Right kidney (tissue), 1 donor: ENCODE results near the gene ADSS1.

Source experiments
- DNase-seq: peaks from one replicate; pipeline ENCODE4 v3.0.0-alpha.2; 2016

ADSS1 gene

DNA sequence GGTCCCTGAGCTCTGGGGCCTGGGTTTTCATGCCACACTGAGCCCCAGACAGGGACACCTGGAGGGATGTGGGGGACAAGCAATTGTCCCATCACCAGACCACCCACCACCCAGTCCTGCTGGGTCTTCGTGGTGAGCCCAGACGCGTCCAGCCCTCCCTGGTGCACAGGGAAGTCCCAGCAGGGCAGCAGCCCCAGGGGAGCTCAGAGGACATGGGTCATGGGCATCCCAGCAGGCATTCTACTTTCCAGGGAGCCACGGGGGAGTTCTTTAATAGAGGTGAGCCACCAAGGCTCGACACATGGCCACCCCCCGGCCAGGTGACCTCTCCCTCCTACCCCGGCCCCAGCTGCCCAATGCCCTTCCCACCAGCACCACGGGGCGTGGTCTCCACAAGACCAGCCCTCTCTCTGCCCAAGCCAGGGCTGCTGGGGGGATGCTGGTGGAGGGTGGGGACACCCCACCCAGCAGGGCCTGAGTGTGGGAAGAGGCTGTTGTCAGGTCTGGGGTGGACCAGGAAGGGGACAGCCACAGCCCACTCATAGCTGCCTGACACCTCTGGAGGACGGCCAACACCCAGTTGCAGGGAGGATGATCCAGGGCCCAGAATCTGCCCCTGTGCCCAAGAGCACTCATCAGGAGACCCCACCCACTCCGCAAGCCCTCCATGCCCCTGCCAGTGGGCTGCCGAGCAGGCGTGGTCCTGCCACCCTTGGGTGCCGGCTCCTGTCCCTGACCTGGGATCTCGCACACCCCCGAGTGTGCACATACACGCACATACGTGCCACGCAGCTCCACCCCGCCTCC, 57.4 kb downstream of the ADSS1 start:
- no peak for DNase-seq

DNA sequence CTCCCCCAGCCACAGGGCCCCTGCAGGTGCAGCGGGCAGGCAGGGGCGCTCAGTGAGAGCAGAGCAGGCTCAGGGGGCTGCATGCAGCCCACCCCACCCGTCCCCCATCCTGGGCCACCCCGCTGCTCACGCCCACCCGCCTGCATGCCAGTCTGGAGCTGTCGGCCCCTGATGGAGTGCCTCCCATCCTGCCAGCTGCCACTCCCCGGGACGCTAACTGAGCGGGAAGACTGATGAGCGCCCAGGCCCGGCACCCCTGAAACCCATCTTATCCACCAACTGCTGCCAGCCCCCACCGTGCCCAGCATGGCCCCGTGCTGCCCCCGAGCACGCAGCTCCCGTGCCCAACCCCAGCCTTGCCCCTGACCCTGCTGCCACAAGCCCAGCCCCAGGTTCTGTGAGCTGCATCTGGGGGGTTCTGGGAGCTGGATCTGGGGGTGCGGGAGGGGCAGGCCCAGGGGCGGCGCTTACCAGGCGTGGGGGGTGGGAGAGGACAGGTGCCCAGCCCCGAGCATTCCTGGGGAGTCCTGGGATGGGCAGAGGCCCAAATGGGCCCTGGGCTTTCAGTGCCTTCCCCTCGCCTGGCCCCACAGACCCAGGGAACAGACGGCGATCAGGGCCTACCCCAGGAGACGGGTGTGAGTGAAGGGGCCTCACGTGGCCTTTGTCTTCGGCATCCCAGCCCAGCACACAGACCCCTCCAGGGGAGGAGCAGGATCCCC, 58.2 kb downstream of the ADSS1 start:
- DNase-seq: no peak

DNA sequence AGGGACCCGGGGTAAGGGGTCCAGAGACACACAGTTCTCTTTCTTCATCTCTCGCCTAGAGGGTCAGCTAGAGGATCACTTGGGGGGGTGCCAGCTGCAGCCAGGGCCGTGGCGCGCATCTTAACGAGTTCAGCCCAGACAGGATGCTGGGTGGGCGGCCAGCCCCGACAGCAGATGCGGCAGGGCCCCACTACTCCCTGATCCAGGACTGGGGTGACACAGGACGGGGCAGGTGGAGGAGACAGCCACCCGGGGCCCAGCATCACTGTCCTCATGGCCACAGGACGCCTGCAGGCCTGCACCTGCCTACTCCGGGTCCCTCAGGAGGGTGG, 58.7 kb downstream of the ADSS1 start:
- DNase-seq: no peak

DNA sequence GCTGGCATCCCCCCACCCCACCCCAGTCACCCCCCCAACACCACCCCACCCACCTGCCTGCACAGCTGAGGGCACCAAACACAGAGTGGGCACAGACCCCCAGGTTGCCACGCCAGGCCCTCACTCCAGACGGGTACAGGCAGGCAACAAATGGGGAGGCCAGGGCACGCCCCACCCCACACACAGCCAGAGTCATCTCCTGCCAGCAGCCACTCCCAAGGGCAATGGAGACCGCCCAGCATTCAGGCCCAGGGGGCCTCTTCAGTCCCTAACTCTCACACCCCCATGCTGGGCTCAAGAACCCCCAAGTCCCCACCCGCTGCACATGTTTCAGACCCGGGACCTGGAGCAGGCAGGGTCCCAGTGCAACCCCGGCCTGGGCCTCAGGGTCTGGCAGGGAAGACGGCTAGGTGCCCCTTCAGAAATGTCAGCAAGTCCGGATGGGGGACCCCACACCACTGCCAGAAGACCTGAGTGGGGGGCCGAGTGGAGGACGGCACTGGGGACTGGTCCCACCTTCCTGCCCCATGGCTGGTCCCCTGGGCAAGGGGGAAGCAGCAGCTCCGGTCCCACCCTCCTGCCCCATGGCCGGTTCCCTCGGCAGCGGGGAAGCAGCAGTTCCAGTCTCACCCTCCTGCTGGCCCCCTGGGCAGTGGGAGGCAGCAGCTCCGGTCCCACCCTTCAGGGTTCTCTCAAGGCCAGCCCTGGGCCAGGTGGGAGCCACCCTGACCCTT, 59.6 kb downstream of the ADSS1 start:
- no peak for DNase-seq

DNA sequence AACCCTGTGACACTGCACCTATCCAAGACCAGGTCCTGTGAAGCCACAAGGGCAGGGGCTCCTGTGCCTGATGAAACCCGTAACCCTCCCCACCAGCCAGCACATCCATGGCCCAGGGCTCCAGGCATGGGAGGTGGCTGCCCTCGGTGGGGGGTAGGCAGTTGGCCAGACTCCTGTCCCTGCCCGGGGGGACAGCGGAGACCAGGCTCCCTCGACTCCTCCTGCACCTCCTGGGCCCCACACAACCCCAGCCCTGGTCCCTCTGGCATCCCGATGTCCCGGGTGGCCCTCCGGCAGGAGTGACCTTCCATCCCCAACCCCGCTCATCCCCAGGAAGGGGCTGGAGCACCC, 60.2 kb downstream of the ADSS1 start:
- no peak for DNase-seq

DNA sequence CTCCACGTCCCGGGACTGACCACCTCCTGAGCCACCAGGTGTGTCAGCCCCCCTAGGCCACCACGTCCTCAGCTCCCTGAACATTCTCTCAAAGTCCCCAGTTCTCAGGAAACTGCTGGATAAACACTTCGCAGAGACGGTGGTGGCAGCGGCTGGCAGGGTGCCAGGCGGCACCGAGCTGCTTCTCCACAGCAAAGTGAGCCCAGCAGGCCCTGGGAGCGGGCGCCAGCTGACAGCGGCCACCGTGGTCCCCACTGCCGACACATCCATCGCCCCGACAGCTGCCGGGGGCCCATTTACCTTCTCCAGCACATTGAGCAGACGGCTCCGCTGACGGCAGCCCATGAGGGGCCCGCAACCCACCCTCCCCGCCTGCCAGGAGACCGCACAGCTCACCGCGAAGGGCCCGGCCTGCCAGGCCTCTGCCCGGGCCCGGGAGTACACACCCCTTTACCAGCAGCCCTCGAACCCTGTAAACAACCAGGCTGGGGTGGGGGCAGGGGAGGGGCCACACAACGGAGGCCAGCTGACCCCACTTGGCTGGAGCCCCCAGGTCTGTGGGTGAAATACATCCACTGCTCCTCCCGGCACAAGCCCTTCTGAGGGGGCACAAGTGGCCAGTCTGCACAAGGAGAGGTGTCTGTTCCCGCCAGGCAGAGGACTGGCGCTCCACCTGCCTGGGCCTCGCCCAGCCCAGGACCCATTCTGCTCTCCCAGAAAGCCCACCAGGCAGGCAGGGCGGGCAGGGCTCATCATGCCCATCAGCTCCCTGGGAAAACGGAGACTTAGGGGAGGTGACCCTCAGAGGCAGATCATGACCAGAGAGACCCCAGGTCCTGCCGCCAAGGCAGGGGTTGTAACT, 61.0 kb downstream of the ADSS1 start:
- no peak for DNase-seq

DNA sequence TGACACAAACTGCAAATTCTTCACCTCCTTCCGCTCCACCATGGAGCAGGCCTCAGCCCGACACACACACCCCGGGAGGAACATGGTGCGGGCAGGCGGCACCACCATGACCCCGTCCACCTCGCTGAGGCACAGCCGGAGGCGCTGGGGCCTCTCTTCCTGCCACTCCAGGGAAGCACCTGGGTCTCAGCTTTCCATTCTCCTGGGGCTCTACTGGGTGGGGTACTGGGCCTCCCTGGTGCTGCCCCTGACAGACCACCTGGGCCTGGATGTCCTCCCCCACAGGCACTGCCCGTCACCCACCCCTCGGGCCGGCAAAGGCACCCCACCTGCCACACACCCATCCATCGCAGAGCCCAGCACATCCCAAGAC, 61.7 kb downstream of the ADSS1 start:
- DNase-seq: no peak

DNA sequence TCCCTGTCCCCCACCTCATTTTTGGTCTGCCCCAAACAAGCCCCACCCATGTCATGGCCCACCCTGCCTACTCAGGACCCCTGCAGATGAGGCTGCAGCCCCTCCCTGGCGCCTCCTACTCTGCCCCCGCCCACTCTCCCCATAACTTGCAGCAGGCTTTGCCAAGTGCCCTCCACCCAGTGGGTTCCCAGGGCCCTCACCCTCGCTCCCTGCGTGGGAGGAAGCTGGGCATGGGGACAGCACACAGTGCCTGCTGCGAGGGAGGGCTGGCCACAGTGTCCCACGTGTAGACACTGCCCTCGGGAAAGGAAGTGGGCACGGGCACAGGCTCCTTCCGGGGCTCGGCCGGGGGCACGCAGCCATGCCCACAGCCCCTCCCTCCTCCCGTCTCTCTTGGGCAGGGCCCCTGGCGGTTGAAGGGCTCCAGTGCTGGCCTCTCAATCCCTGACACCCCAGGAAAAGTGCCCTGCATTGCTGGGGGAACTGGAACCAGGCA, 62.1 kb downstream of the ADSS1 start:
- DNase-seq: no peak

DNA sequence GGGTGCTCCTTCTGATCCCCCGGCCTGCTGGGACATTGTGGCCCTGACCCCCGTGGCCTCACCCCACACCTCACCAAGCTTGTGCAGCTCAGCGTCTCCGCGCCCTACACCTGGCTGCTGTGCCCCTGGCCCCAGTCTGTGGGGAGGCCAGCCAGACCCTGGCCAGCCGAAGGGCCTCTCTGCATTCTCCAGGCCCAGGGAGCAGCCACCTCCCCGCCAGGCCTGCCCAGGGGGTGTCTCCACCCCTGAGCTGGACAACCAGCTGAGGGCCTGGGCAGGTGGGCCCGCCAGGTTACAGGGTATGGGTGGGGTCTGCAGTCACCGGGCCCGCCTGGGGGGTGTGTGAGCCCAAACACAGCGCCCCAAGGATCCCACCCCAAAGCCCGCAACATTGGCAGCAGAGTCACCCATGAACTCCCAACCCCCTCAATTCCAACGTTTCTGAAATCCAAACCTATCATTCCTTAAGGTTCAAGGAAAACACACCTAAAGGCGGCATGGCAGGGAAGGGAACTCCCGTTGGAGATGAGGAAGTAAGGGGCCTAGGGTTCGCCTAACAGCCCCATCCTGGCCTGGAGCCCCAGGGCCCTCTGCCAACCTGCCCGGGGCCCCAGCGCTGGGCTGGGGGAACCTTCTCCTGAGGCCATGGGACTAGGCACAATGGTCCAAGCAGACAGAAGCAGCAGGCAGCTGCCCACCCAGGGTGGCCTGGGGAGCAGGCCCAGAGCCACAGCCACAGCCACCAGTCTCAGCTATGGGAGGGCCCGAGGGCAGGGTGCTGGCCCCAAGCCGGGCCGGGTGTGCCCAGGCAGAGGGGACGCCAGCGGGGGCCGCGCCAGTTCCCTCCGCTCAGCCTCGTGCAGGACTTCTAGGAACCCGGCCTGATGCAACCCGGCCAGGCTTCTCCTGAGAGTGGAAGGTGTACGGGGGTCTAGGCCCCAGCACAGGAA, 63.0 kb downstream of the ADSS1 start:
- DNase-seq: no peak

DNA sequence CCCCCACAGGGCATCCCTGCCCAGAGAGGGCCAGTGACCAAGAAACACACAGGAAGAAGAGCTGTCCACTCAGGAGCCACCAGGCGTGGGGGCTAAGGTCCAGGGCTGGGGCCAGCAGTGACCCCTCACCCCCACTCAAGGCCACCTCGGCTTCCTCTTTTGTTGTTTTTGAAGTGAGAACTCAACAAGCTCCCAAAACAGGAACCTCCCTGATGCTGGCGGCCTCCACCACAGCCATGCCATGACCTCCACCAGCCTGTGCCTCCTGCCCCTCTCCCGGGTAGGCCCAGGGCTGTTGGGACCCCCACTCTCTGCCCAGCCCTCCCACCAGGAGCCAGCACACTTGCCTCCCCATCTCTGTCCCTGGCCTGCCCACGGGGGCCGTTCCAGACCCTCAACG, 63.7 kb downstream of the ADSS1 start:
- no peak for DNase-seq

DNA sequence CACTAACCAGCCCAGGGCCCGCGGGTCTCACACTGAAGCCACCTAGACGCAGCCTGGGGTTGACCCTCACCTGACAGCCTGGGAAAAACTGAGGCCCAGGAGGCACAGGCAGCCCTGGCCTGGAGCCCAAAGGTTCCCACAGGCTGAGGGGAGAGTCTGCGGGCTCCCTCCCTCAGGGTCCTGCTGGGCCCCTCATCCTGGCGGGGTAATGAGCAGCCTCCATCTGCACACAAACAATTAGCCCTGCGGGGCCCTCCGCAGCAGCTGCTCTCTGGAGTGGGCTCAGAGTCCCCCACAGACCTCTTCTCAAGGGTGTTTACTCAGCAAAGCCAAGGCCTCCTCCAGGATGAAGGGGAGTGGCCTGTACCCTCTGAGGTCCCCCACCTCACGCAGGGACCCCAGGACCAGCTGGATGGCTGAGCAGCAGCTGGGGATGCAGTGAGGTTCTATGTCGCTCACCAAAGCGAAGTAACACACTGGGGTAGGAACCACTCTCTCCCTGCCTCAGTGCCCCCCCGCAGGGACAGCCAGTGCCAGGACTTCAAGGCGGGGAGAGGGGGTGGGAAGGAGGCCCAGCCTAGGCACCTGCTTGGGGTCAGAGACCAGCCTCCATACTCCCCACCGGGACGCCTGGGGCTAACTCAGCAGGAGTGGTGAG, 64.3 kb downstream of the ADSS1 start:
- no peak for DNase-seq

DNA sequence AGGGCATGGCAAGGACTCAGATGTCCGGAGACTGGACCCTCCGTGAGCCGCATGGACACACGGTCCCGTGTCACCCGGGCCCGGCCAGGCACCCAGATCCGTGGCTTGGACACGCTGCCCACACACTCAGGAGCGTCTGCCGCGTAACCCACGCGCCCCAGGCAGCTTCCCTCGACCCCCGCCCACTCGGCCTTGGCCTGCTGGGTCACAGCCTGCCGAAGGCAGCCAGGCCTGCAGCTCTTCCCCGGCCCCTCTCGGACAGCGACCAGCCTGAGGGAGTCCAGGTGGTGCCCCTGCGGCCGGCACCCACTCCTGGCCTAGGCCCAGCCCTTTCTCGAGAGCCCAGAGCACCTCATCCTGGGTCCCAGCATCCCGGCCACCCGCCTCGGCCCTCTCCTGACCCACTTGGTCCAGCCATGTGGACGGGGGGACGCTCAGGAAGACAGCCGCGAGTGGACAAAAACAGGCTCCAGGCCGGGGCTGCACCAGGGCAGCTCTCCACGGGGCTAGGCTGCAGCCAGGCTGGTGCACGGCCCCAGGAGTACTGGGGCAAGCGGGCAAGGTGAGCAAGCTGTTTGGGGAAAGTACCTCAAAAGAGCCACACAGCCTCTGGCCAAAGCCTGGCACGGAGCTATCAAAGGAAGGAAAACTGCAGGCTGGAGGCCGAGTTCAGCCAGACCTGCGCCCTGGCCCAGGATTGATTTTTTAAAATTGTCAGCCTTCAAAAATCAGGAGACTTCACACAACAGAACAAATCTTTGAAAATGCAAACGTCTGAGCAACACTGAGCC, 65.0 kb downstream of the ADSS1 start:
- no peak for DNase-seq

DNA sequence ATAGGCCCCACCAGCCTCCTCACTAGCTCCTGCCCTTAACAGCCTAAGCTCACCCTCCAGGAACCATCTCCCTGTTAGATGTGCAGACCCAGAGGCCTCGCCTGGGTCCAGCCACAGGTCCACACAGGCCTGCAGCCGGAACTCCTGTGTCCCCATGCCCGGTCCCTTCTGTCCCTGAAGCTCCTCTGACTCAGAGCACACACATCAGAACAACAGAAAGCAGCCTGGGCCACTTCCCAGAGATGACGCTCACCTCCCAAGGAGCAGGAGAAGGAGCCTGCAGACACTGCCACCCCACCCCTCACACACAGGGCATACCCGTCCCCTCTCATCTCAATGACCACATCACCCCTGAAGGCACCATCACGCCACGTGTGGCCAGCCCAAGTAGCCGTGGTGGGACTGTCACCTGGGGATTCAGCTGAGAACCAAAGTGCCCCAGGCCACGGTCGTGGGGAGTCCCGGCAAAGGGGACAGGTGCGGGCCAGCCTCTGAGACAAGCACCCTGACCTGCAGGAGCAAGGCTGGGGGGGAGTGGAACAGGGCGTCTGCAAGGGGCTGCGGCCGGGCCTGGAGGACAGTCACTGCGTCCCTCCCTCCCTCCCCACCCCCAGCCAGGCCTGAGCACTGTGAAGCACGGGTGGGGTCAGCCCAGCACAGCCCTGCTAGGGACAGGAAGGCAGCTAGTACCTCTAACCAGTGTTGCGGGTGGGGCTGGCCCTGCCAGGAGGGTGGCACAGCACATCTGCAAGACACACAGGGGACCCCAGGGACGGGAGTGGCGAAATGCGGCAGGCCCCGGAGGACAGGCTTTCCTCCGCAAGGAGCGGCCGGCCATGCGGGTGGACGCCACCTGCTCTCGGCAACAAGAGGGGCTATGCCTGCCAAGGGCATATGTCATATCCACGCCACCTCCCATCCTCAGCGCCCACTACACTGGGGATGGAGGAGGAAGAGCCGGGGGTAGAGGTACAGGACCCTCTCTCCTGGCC, 66.0 kb downstream of the ADSS1 start:
- no peak for DNase-seq

DNA sequence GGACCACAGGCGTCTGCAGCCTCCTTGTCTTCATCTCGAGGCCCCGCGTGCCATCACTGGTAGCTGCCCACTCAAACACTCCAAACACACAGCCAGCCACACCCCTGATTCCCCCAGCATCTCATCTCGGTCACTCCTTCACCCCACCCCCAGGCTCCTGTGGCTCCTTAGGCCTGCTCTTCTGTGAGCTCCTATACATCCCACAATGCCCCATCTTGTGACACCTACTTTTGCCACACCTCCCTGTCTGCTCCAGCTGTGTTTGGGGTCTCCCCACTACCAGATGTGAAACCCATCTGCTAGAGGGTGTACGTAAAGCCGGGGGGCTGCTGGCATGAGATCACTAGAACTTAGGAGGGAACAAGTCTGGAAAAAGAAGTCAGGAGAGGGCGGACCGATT, 67.4 kb downstream of the ADSS1 start:
- DNase-seq: no peak

DNA sequence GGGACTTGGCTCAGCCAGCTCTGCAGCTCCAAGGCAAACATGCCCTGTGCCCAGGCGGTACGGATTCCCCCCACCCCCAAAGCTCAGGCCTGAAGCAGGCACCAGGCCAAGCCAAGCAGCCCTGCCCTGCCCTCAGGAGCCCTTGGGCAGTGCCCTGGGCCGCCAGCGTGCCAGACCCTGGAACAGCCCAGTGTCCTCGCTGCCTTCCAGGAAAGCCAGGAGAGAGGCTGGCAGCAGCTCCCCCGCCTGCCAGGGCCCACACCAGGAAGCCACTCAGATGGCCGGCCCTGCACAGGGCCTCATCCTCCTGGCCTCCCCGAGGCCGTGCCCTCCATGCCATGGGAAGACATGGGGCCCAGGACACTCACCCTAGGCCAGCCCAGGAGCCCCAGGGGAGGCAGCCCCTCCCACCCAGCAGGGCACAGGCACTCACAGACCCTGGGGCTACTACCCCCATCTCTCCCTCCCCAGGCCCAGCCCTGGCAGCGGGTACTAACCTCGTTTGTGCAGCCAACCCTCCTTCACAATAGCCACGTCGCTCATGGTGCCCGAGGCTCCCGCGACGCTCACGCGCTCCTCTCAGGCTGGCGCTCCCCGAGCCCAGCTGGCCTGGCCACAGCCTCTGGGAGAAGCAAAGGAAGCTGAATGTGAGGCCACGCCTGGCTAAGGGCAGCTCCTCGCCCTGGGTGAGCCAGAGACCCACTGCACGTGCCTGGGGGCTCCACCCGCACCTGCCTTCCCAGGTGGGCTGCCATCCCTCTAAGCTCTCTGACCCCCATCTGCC, 68.3 kb downstream of the ADSS1 start:
- no peak for DNase-seq

DNA sequence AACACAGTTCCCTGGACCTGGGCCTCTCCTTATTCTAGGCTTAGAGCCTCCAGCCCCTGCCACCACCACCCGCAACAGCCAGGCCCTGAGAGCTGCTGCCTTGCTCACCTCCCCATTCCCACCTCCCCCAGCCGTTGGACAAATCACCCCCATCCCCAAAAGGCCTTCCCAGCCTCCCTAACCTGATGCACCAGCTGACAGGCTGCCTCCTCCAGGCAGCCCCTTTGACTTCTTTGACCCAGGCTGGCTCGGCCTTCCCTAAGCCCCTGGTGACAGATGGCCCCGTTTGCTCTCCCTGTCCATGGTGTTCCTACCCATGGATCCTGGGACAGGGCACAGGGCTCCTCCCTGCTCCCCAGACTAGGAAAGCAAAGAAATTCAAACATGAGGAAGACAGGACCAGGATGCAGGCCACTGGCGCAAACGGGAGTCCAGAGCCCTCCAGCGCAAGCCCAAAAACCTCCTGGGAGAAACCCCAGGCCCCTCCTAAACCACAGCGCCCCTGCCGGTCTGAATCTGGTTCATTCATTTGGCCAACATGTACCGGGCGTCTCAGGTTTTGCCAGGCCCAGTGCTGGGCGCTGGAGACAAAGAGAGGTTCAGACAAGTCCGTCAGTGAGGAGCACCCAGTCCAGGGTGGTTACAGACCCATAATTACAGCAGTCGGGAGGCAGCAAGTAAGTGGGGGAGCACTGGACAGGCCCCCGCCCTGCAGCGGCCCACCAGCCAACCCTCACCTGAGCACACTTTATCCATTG, 69.1 kb downstream of the ADSS1 start:
- DNase-seq: no peak

DNA sequence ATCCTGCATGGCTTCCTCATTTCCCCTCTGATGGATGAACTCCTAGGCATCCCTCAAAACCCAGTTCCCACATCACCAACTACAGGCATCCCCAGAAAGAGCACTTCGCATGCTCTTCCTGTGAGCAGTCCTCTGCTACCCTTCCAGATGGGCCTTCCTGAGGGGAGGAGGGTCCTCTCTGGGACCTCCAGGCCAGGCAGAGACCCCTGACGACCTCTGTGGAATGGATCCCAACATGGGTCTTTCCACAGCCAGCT, 69.6 kb downstream of the ADSS1 start:
- DNase-seq: no peak
